Aorta (tissue), 5 donors: ENCODE data around the gene ANKMY1. TPM values are rescaled to one million over a fixed set of nuclear protein-coding genes. Genes with fewer than 3 reads are reported as not detected.
A peak's percentile ranks its signal among the peaks of the same experiment; 100 is the strongest.

ENCODE experiments used
- ATAC-seq: fragments of 200-7000 bp; cut with Tn5 transposase; one replicate; pipeline ENCODE4 v1.9.1; 2022; ENCODE audit warnings: moderate library complexity; ENCODE audit not compliant: low FRiP score
- DNase-seq, 2 donors: peaks; one replicate each; pipeline ENCODE4 v3.0.0-alpha.2; 2020
- H3K27ac ChIP-seq, 2 donors: one replicate each; pipeline ENCODE4 v1.5.1; 2013; ENCODE audit warnings: low read length in 2 of 2, mild to moderate bottlenecking in 2 of 2, moderate library complexity in 2 of 2, control low read depth in 1 of 2, inconsistent platforms in 1 of 2, low read depth in 1 of 2
- H3K27me3 ChIP-seq, 2 donors: one replicate each; pipeline ENCODE4 v1.6.1; 2013; ENCODE audit warnings: control low read depth in 1 of 2, low read length in 1 of 2, mild to moderate bottlenecking in 1 of 2, moderate library complexity in 1 of 2; ENCODE audit not compliant: insufficient read depth in 2 of 2, control insufficient read depth in 1 of 2
- H3K36me3 ChIP-seq, 2 donors: one replicate each; pipeline ENCODE4 v1.6.1; 2013; ENCODE audit warnings: control low read depth in 1 of 2, low read length in 1 of 2, mild to moderate bottlenecking in 1 of 2; ENCODE audit not compliant: insufficient read depth in 2 of 2, control insufficient read depth in 1 of 2
- H3K4me1 ChIP-seq, 2 donors: one replicate each; pipeline ENCODE4 v1.6.1; 2013; ENCODE audit warnings: low read length in 2 of 2, control low read depth in 1 of 2, mild to moderate bottlenecking in 1 of 2, moderate library complexity in 1 of 2; ENCODE audit not compliant: insufficient read depth in 2 of 2, control insufficient read depth in 1 of 2
- H3K4me3 ChIP-seq, 2 donors: one replicate each; pipeline ENCODE4 v1.5.1; 2013; ENCODE audit warnings: low read length in 2 of 2, control low read depth in 1 of 2, mild to moderate bottlenecking in 1 of 2
- H3K9me3 ChIP-seq: one replicate; pipeline ENCODE4 v1.6.1; 2013; ENCODE audit warnings: mild to moderate bottlenecking, low read length; ENCODE audit not compliant: control insufficient read depth
- WGBS, 2 donors: extraction: QIAGEN DNeasy Blood & Tissue Kit; methylation state at CpG; one replicate each; pipeline ENCODE4 v1.1.7; 2013; 5-methylcytosine and 5-hydroxymethylcytosine counted together
- intact Hi-C, 2 donors: fragments of 100-400 bp; cut with DNase I; formaldehyde crosslinking; loops; one replicate each; pipeline versions ENCODE4 v1.14.2 to v1.15.0; 2022
- polyA plus RNA-seq, 2 donors: library from polyadenylated mRNA; stranded (reverse); fragments of 200-250 nt; gene quantifications; one replicate each; pipeline ENCODE4 v1.2.3, GENCODE V29; 2013
- total RNA-seq, 2 donors: library from RNA; stranded (reverse); fragmentation: NEBNext Ultra II Directional; extraction: Animal tissue kit (Norgen Biotek cat#: 25700); gene quantifications; one replicate each; pipeline ENCODE4 v1.2.1, GENCODE V29; 2021
- donor health status: healthy with polysubstance abuse.
- donor health status: Bipolar disorder and iron deficiency.
- donor health status: DM: no; HTN: no; CAD: no.
- donor health status: DM: no; HTN: no; CAD: no.
- donor health status: DM: yes; HTN: yes; CAD: no.

ANKMY1 gene
- total and polyA plus RNA-seq, 4 donors = 6.2 to 22.0 (median 8.5) TPM

DNA sequence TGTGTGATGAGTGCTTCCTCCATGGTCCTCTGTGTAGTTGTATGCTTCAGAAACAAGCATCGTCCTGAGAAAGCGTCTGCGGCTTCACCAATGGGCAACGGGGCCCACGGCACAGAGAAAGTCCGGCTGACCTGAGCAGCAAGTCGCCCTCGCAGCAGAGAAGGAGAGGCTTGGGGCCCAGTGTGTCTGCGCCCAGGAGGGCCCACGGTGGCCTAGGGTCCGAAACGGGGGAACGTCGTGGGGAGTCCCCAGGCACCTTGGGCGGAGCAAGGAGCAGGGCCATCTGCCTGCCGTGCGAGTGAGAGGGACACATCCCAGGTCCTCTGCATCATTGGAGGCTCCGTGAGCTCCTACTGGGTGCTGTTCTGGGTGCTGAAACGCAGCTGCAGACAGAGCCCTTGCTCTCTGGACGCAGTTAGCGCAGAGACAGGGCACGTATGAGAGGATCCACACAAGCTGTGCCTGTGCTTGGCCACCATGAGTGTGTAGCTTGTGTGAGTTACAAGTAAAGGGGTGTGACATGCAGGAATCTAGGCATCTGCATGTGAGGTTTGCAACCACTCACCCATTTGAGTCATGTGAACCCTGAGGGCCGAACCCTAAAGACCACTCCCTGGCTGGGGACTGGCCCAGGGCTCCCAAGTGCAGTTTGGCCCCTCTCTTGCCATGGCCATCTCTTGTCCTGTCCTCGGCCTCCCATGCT lies 111.7 kb downstream of the ANKMY1 start:
- Histone ChIP-seq H3K36me3 (no peaks in the 10 kb centered on the region), H3K4me3 (no peak overlapping the region), H3K9me3 (no peaks in the 10 kb centered on the region), H3K4me1 (no peaks in the 10 kb centered on the region), H3K27me3 (no peaks in the 10 kb centered on the region), H3K27ac (no peak overlapping the region)
- no peak for DNase-seq
- WGBS, 2 donors = 80 to 84% methylated on average over 24 of the region's 24 CpGs
- intact Hi-C loops = no loop called here
- no peak for ATAC-seq

DNA sequence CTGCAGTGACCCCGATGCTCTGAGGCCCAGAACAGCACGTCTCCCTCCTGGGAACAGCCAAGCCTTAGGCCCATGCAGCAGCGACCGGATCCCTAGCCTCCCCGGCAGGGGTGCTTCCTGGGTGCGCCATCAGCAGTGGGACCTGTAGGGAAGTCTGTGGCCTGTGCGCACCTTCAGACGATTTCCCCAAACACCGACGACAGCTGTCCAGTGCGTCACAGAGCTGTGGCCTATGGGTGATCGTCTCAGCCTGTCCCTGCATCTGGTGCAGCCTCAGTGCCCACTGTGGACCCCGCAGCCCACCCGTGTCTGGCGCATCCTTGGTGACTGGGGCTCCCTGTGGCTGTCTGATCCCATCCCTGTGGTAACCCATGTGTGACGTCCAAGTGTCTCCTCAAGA lies 113.3 kb downstream of the ANKMY1 start:
- intact Hi-C loops = no loop called here
- 92 to 94% methylated on average over 16 of the region's 16 CpGs for WGBS, 2 donors
- ATAC-seq (no peak), DNase-seq (no peak)
- H3K4me3 ChIP-seq = no peak overlapping the region
- H3K9me3 ChIP-seq = no peaks in the 10 kb centered on the region
- no peaks in the 10 kb centered on the region for H3K27me3 ChIP-seq
- no peaks in the 10 kb centered on the region for H3K4me1 ChIP-seq
- no peaks in the 10 kb centered on the region for H3K36me3 ChIP-seq
- no peak overlapping the region for H3K27ac ChIP-seq

DNA sequence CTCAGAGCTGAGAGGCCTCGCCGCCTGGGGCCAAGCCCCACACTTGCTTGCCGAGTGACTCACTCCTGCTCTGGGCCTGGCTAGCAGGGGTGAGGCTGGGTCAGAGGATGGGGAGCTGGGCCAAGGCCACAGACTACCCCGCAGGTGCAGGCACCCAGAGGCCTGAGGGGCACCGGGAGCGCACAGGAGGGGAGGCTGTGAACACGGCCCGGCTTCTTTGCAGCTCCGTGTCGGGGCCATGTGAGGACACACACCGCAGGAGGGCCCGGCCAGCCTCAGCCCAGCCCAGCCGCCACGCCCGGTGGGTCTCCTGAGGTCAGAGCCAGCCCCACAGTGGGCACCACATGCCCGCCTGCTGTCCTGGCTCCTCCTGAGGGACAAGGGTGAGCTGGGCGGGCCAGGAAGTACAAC lies 113.9 kb downstream of the ANKMY1 start:
- Histone ChIP-seq H3K4me1 (no peaks in the 10 kb centered on the region), H3K27me3 (no peaks in the 10 kb centered on the region), H3K9me3 (no peaks in the 10 kb centered on the region), H3K36me3 (no peaks in the 10 kb centered on the region), H3K27ac (no peak overlapping the region), H3K4me3 (no peak overlapping the region)
- DNase-seq (no peak), ATAC-seq (no peak)
- 90 to 92% methylated on average over 17 of the region's 17 CpGs for WGBS, 2 donors
- intact Hi-C loops = no loop called here

DNA sequence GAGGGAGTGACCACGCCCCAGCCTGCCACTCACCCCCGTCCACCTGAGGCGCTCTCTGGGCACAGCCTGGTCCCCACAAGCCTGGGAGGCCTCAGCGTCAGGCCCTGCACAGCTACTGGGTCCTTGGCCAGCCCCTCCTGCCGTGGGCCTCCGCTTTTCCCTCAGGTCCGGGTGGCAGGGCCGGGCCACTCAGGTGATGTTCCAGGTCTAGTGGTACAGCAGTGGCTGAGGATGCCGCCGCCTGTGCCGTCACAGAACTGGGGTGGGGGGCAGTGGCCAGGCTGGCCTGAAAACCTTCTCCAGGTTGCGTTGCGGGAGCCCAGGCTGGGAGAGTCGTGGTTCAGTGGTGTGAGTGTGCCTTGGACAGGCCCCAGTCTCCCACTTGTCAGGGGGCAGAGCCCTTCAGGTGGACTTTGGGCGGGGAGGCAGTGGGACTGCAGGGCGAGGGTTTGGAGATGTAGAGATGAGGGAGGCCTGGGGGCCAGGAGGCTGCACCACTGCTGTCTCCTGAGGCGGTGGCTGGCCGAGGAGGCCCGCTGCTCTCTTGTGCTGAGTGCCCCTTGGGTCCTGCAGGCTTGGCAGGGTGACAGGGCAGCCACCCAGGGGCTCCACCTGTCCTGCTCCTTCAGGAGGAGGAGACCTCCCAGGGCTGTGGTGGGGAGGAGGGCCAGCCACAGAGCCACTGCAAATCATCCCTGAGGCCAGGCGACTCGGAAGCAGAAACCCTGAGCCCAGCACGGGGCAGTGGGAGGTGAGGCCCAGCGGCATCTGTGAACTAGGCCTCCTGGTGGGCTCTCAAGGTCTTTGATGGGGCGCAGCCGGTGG lies 114.7 kb downstream of the ANKMY1 start:
- Histone ChIP-seq H3K9me3 (no peaks in the 10 kb centered on the region), H3K36me3 (no peaks in the 10 kb centered on the region), H3K4me1 (no peaks in the 10 kb centered on the region), H3K27ac (no peak overlapping the region), H3K27me3 (no peaks in the 10 kb centered on the region), H3K4me3 (no peak overlapping the region)
- ATAC-seq = no peak
- 86 to 91% methylated on average over 24 to 25 of the region's 25 CpGs for WGBS, 2 donors
- no peak for DNase-seq
- intact Hi-C loops = no loop called here

DNA sequence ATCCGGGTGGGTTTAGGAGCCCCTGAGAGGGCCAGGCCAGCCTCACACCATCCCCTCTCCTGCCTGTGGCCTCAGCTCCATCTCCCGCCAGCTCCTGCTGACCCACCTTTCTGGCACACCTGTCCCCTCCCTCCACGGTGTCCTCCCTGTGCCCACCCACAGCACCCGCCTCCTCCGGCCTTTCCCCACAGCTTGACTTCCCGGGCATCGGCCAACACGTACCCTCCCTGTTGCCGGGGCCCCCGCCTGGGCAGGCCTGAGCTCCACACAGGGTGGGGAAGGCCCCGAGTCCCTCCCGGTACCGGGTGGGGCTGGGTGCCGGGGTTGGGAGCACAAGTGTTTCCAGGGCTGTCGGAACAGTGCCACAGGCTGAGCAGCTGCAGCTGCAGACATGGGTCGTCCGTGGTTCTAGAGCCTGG lies 115.8 kb downstream of the ANKMY1 start:
- no peak overlapping the region for H3K4me3 ChIP-seq
- H3K27ac ChIP-seq = no peak overlapping the region
- DNase-seq (peak in 1 of 2 donors; percentile 48), ATAC-seq (no peak)
- no peaks in the 10 kb centered on the region for H3K27me3 ChIP-seq
- intact Hi-C loops = no loop called here
- 83 to 87% methylated on average over 17 of the region's 17 CpGs for WGBS, 2 donors
- H3K4me1 ChIP-seq = no peaks in the 10 kb centered on the region
- H3K36me3 ChIP-seq = no peaks in the 10 kb centered on the region
- no peaks in the 10 kb centered on the region for H3K9me3 ChIP-seq

DNA sequence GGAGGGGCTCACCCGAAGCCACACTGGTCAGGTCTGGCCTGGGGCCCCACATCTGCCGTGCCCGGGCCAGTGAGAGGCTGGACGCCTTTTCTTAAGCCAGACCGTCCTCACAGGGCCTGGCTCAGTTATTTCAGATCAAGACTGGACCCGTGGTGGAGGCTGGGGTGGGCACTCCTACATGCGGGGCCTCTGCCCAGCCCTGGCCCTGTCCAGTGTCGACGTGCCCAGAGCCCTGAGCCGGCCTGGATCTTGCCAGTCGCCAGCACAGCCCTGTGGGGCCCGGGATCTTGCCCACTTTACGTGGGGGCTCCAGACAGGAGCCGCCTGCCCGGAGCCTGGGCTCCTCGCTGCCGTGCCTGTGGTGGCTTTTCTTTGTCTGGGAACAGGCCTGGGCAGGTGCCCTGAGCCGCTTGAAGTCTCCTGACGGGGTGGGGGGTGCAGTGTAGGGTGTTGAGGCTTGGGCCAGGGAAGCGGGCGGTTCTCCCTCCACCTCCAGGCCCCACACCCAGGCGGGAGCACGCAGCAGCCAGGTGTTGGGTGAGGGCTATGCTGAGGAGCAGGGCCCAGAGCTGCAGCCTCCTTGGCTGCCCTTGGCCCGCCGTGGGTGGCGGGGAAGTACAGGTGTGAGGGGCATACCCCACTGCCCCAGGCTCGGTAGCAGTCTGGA lies 116.3 kb downstream of the ANKMY1 start:
- intact Hi-C loops = no loop called here
- DNase-seq = peak in 1 of 2 donors; percentile 40
- H3K27ac ChIP-seq = no peak overlapping the region

DNA sequence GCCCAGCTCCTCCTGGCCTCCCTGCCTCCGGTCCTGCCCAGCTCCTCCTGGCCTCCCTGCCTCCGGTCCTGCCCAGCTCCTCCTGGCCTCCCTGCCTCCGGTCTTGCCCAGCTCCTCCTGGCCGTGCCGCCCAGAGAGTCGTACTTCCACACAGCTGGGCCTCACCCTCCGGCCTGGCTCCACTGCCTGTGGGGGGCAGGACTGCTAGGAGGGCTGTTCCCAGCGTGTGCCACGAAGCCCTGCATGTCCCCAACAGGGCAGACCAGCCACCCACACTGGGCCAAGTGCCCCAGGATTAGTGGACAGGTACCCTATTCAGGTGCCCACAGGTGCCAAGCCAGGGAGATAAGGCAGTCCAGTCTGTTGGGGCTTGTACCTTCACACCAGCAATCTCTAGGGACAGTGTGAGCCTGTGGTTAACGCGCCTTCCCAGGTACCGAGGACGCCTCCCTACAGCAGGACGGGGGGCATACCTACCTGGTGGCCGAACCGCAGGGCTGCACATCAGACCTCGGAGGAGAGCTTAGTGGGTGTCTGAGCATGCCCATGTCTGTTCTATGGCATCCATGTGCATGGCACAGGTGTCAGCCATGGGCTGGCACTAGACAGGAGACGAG lies 117.0 kb downstream of the ANKMY1 start:
- ATAC-seq (no peak), DNase-seq (peak in 1 of 2 donors; percentile 32)
- Histone ChIP-seq H3K27ac (no peak overlapping the region), H3K4me1 (no peaks in the 10 kb centered on the region), H3K36me3 (no peaks in the 10 kb centered on the region), H3K9me3 (no peaks in the 10 kb centered on the region), H3K4me3 (no peak overlapping the region), H3K27me3 (no peaks in the 10 kb centered on the region)
- intact Hi-C loops = no loop called here
- WGBS, 2 donors = 88 to 92% methylated on average over 17 to 18 of the region's 18 CpGs

More for the DNA sequence above, 116.3 kb downstream of the ANKMY1 start:
- no peak for ATAC-seq
- WGBS, 2 donors = 89% methylated on average over 27 of the region's 27 CpGs
- H3K36me3 ChIP-seq = no peaks in the 10 kb centered on the region
- no peak overlapping the region for H3K4me3 ChIP-seq
- H3K4me1 ChIP-seq = no peaks in the 10 kb centered on the region
- H3K9me3 ChIP-seq = no peaks in the 10 kb centered on the region
- no peaks in the 10 kb centered on the region for H3K27me3 ChIP-seq

DNA sequence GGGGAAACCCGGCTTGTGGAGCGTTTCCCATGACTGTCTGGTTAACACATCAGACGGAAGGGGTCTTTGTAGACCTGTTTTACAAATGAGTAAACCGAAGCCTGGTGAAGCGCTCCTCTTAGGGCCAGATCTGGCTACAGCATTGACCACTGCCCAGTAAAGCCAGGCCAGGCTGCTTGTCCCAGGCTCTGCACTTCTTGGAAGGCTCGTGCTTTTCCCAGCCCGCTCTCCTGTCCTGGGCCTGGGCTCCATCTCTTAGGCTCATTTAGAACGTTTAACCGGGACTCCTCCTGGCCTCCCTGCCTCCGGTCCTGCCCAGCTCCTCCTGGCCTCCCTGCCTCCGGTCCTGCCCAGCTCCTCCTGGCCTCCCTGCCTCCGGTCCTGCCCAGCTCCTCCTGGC lies 117.5 kb downstream of the ANKMY1 start:
- Histone ChIP-seq H3K4me3 (no peak overlapping the region), H3K27me3 (no peaks in the 10 kb centered on the region), H3K4me1 (no peaks in the 10 kb centered on the region), H3K9me3 (no peaks in the 10 kb centered on the region), H3K36me3 (no peaks in the 10 kb centered on the region), H3K27ac (no peak overlapping the region)
- intact Hi-C loops = no loop called here
- peak in 1 of 2 donors; percentile 23 for DNase-seq
- 91 to 93% methylated on average over 10 to 11 of the region's 12 CpGs for WGBS, 2 donors
- no peak for ATAC-seq
